Keratinocyte (primary cell): Measurements from ENCODE around the gene TTLL8. TPM values are rescaled to one million over a fixed set of nuclear protein-coding genes. Genes with fewer than 3 reads are reported as not detected.

Experiments used
- DNase-seq: peaks from one replicate; pipeline ENCODE4 v3.0.0-alpha.2; 2011; ENCODE audit warnings: low read depth, missing footprints, low spot score
- FAIRE-seq: peaks from 2 replicates; lab custom pipeline; 2011; peaks lifted over from hg19 to GRCh38; lab: Jason Lieb, UNC
- H2AFZ ChIP-seq: 2 replicates; pipeline ENCODE4 v1.6.0; 2012; ENCODE audit warnings: low read length, control low read depth, inconsistent platforms; ENCODE audit not compliant: control insufficient read depth
- H3K27ac ChIP-seq: 2 replicates; pipeline ENCODE4 v1.5.1; 2011; ENCODE audit warnings: low read length; ENCODE audit not compliant: control insufficient read depth, insufficient read depth
- H3K27me3 ChIP-seq: 3 replicates; pipeline ENCODE4 v1.6.0; 2011; ENCODE audit warnings: low read length; ENCODE audit not compliant: control insufficient read depth, insufficient read depth; ENCODE audit errors: extremely low read depth
- H3K36me3 ChIP-seq, 2 experiments: 2 replicates in 1 of 2; 3 replicates in 1 of 2; pipeline ENCODE4 v1.5.1; 2011; ENCODE audit warnings: low read length in 2 of 2, mild to moderate bottlenecking in 1 of 2; ENCODE audit not compliant: control insufficient read depth in 2 of 2, insufficient read depth in 2 of 2; ENCODE audit errors: extremely low read depth in 1 of 2
- H3K4me1 ChIP-seq: 3 replicates; pipeline ENCODE4 v1.5.1; 2011; ENCODE audit warnings: low read length; ENCODE audit not compliant: control insufficient read depth, insufficient read depth; ENCODE audit errors: extremely low read depth
- H3K4me2 ChIP-seq: 3 replicates; pipeline ENCODE4 v1.6.0; 2011; ENCODE audit warnings: low read depth, low read length; ENCODE audit not compliant: control insufficient read depth, insufficient read depth; ENCODE audit errors: extremely low read depth
- H3K4me3 ChIP-seq, 3 experiments: fragments of 200-600 bp in 1 of 3; sonication (generic) in 1 of 3; 2 replicates in 2 of 3; 3 replicates in 1 of 3; pipeline ENCODE4 v1.5.1; 2011 to 2016; ENCODE audit warnings: low read length in 3 of 3, mild to moderate bottlenecking in 3 of 3, control low read depth in 2 of 3, inconsistent platforms in 1 of 3, low read depth in 1 of 3, mixed read lengths in 1 of 3, mixed run types in 1 of 3, moderate library complexity in 1 of 3; ENCODE audit not compliant: control insufficient read depth in 2 of 3, insufficient read depth in 2 of 3; ENCODE audit errors: extremely low read depth in 1 of 3
- H3K79me2 ChIP-seq: 2 replicates; pipeline ENCODE4 v1.6.0; 2012; ENCODE audit warnings: low read length; ENCODE audit not compliant: control insufficient read depth, insufficient read depth
- H3K9ac ChIP-seq: 3 replicates; pipeline ENCODE4 v1.6.0; 2011; ENCODE audit warnings: low read length; ENCODE audit not compliant: control insufficient read depth, insufficient read depth; ENCODE audit errors: extremely low read depth
- H3K9me1 ChIP-seq: 3 replicates; pipeline ENCODE4 v1.6.0; 2011; ENCODE audit warnings: low read length; ENCODE audit not compliant: control insufficient read depth, insufficient read depth; ENCODE audit errors: extremely low read depth
- H3K9me3 ChIP-seq: 2 replicates; pipeline ENCODE4 v1.5.1; 2012; ENCODE audit warnings: low read depth, low read length; ENCODE audit not compliant: control insufficient read depth
- H4K20me1 ChIP-seq: 3 replicates; pipeline ENCODE4 v1.6.0; 2011; ENCODE audit warnings: low read length; ENCODE audit not compliant: control insufficient read depth, insufficient read depth; ENCODE audit errors: extremely low read depth
- EZH2 ChIP-seq: IDR thresholded peaks from one replicate; pipeline ENCODE4 v1.6.1; 2012; ENCODE audit warnings: inconsistent platforms, mild to moderate bottlenecking, low read length, moderate library complexity
- dilution Hi-C: fragments of 300-500 bp; cut with MboI; formaldehyde crosslinking; loops from one replicate; pipeline ENCODE4 v1.7.0; 2020; ENCODE audit warnings: low sequenced_read_pairs; ENCODE audit not compliant: extremely low pct_ligation_motif_present
- polyA plus RNA-seq, 5 experiments: library from polyadenylated mRNA; depleted of rRNA in 3 of 5; stranded (reverse) in 3 of 5; stranded (forward) in 1 of 5; unstranded in 1 of 5; fragments of >200 nt; gene quantifications; 1 replicate in 1 of 5; 2 replicates in 3 of 5; 3 replicates in 1 of 5; pipeline versions ENCODE4 v1.2.1 to v1.2.3, GENCODE V29; 2011 to 2012; ENCODE audit warnings: missing spikeins in 2 of 5, low read depth in 1 of 5, low replicate concordance in 1 of 5
- TF ChIP-seq, protein P1 (sequence below), 3 experiments: IDR thresholded peaks in 1 of 3; conservative IDR thresholded peaks in 1 of 3; optimal IDR thresholded peaks in 1 of 3; 2 replicates in 2 of 3; 3 replicates in 1 of 3; pipeline versions ENCODE3 to v1.5.1; 2011; ENCODE audit warnings: low read length in 3 of 3, mild to moderate bottlenecking in 3 of 3, moderate library complexity in 2 of 3, control low read depth in 1 of 3, inconsistent platforms in 1 of 3; ENCODE audit not compliant: insufficient read depth in 2 of 3; ENCODE audit errors: extremely low read depth in 1 of 3

Gene TTLL8
- polyA plus RNA-seq, 1 donor (not counting 4 experiments of a cell fraction or from before 2014, with no cell fraction given): not detected

DNA sequence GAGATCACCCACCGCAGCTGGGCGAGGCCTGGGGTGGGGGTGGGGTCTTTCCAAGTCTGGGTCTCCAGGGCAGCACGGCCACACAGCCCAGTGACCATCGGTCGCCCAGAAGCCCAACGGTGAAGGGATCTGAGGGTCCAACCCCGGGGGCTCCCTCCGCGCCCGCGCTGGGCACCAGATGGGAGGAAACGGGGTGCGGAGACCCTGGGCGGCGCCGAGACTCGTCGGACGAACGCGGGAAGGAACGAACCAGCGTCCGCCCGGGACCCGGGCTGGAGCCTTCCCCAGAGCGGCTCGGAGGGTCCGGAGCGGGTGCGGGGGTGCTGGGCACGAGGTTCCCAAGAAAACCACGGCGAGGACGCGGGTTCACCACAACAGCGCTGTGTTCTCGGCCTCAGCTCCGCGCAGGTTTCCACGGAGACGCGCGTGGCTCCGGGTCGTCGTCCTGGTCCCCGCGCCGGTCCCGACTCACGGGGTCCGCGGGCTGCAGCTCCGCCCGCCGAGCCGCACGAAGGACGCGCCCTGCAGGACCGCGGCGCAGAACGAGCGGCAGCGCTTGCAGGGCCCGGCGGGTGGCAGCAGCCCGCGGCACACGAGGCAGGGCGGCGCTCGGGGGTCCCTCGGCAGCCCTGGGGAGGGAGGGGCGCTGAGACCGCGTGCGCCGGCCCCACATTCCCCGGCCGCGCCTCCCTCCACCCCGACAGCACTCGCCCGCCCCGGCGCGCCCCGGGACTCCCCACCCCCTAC is 43.3 kb downstream of the TTLL8 start:
- H3K27ac ChIP-seq: no peak overlapping the region
- H3K9ac ChIP-seq: no peak overlapping the region
- peaks cover 7% of the 10 kb centered on the region for H3K4me1 ChIP-seq
- no peaks in the 10 kb centered on the region for H3K9me3 ChIP-seq
- no peaks in the 10 kb centered on the region for H3K79me2 ChIP-seq
- H3K4me2 ChIP-seq: no peak overlapping the region
- no peak overlapping the region for H3K4me3 ChIP-seq
- dilution Hi-C loops: no loop called here
- TF ChIP-seq, protein P1, sequence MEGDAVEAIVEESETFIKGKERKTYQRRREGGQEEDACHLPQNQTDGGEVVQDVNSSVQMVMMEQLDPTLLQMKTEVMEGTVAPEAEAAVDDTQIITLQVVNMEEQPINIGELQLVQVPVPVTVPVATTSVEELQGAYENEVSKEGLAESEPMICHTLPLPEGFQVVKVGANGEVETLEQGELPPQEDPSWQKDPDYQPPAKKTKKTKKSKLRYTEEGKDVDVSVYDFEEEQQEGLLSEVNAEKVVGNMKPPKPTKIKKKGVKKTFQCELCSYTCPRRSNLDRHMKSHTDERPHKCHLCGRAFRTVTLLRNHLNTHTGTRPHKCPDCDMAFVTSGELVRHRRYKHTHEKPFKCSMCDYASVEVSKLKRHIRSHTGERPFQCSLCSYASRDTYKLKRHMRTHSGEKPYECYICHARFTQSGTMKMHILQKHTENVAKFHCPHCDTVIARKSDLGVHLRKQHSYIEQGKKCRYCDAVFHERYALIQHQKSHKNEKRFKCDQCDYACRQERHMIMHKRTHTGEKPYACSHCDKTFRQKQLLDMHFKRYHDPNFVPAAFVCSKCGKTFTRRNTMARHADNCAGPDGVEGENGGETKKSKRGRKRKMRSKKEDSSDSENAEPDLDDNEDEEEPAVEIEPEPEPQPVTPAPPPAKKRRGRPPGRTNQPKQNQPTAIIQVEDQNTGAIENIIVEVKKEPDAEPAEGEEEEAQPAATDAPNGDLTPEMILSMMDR (optimal IDR thresholded peaks at IDR 0.05 in 1 of 3, IDR thresholded peaks at IDR 0.05 in 1 of 3, conservative IDR thresholded peaks at IDR 0.05 in 1 of 3; ENCODE audit: extremely low read depth in 1 of 3, insufficient read depth in 2 of 3, low read length in 3 of 3): peak in 1 of 3 experiments; percentile 9
- peak; percentile 74 for TF ChIP-seq EZH2
- H3K9me1 ChIP-seq: no peaks in the 10 kb centered on the region
- FAIRE-seq (no peak), DNase-seq (no peak)
- H2AFZ ChIP-seq: no peak overlapping the region
- no peaks in the 10 kb centered on the region for H4K20me1 ChIP-seq
- H3K27me3 ChIP-seq: peaks cover 72% of the 10 kb centered on the region
- H3K36me3 ChIP-seq: no peaks in the 10 kb centered on the region

DNA sequence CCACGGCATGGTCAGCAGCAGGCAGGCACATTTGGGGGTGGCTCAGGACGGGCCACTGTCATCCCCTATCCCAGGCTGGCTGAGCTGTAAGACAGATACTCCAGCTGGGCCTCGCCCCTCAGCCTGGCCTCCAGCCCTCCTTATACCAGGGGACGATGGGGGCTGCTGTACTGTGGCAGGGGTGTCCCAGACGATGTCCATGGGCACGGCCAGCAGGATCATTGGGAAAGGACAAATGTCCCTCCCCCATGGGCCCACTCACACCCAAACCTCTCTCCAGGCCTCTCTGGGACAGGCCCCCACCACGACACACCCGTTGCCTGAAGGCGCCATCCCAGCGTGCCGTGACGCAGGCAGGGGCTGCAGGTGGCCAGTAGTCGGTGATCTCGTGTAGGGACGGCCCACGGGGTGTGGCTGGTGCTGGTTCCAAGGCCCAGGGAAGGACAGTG is 44.0 kb downstream of the TTLL8 start:
- peaks cover 73% of the 10 kb centered on the region for H3K27me3 ChIP-seq
- TF ChIP-seq EZH2: no peak
- TF ChIP-seq, protein P1 (optimal IDR thresholded peaks at IDR 0.05 in 1 of 3, IDR thresholded peaks at IDR 0.05 in 1 of 3, conservative IDR thresholded peaks at IDR 0.05 in 1 of 3; ENCODE audit: extremely low read depth in 1 of 3, insufficient read depth in 2 of 3, low read length in 3 of 3): no peak

More for the DNA sequence above, 44.0 kb downstream of the TTLL8 start:
- H3K9me1 ChIP-seq: no peaks in the 10 kb centered on the region
- no peak overlapping the region for H3K4me2 ChIP-seq
- no peak overlapping the region for H3K4me3 ChIP-seq
- H4K20me1 ChIP-seq: no peaks in the 10 kb centered on the region
- dilution Hi-C loops: no loop called here
- H3K9me3 ChIP-seq: no peaks in the 10 kb centered on the region
- H3K27ac ChIP-seq: no peak overlapping the region
- no peak for FAIRE-seq
- no peaks in the 10 kb centered on the region for H3K79me2 ChIP-seq
- no peaks in the 10 kb centered on the region for H3K36me3 ChIP-seq
- peaks cover 7% of the 10 kb centered on the region for H3K4me1 ChIP-seq
- H3K9ac ChIP-seq: no peak overlapping the region
- DNase-seq: no peak
- H2AFZ ChIP-seq: no peak overlapping the region
